HG03159 (cell line): Measurements from ENCODE around the gene ZNF154.

Experiments
- ATAC-seq: cut with Tn5 transposase; IDR thresholded peaks from one replicate; pipeline ENCODE4 v1.9.1; 2021; ENCODE audit warnings: mild to moderate bottlenecking, moderate library complexity; ENCODE audit not compliant: unreplicated experiment

Gene ZNF154

GRCh38 chr19:57682226-57682766 lies 26.7 kb downstream of the ZNF154 start:
- no peak for ATAC-seq

GRCh38 chr19:57675881-57676280 lies 33.1 kb downstream of the ZNF154 start:
- no peak for ATAC-seq

GRCh38 chr19:57672466-57672865 lies 36.5 kb downstream of the ZNF154 start:
- no peak for ATAC-seq

GRCh38 chr19:57671124-57671895 lies 37.7 kb downstream of the ZNF154 start:
- no peak for ATAC-seq

GRCh38 chr19:57668635-57669034 lies 40.4 kb downstream of the ZNF154 start, which contains the start of gene ZSCAN4:
ZSCAN4 (plus strand) TSS chr19:57668935; CDS start chr19:57676146, 7,211 bp downstream.
- ATAC-seq: no peak

GRCh38 chr19:57667228-57667627 lies 41.8 kb downstream of the ZNF154 start:
- ATAC-seq: no peak

- no peak for ATAC-seq
Observed at GRCh38 chr19:57665261-57665806, 43.7 kb downstream of the ZNF154 start.

- no peak for ATAC-seq
Observed at GRCh38 chr19:57664269-57665127, 44.5 kb downstream of the ZNF154 start.

- no peak for ATAC-seq
Observed at GRCh38 chr19:57656346-57656745, 52.7 kb downstream of the ZNF154 start.

- ATAC-seq: no peak
Observed at GRCh38 chr19:57655443-57655842, 53.6 kb downstream of the ZNF154 start.

GRCh38 chr19:57653689-57654088 lies 55.3 kb downstream of the ZNF154 start:
- no peak for ATAC-seq

- ATAC-seq: no peak
Observed at GRCh38 chr19:57651654-57651996, 57.4 kb downstream of the ZNF154 start.

- no peak for ATAC-seq
Observed at GRCh38 chr19:57648331-57649003, 60.5 kb downstream of the ZNF154 start.
